T-helper 9 cell (primary cell): ENCODE measurements around the gene OPTN.
"Not testable (repeated sequence)": the region's sequence is repeated elsewhere in the genome, so short reads cannot be mapped to it uniquely, and the experiment has no call there.

Source experiments
- DNase-seq: peaks from one replicate; pipeline ENCODE4 v3.0.0-alpha.2; 2020
- total RNA-seq, 2 donors: gene quantifications; one replicate each; lab custom pipeline; 2026; lab: John Stamatoyannopoulos, UW

The OPTN gene
- total RNA-seq = 169 to 210 reads per million in 2 donors

- DNase-seq = peak; percentile 76
Observed at GRCh38 chr10:13099666-13100348, at the start of gene OPTN. Gene OPTN (plus strand): TSS chr10:13100163. CDS start chr10:13109123, 8,960 bp downstream.

- no peak for DNase-seq
Observed at GRCh38 chr10:13051126-13051694, 48.8 kb upstream of the OPTN start.

- not testable (repeated sequence) for DNase-seq
Observed at GRCh38 chr10:13053208-13053607, 46.8 kb upstream of the OPTN start.

- DNase-seq = no peak
Observed at GRCh38 chr10:13053794-13054462, 46.0 kb upstream of the OPTN start.

- no peak for DNase-seq
Observed at GRCh38 chr10:13054844-13055243, 45.1 kb upstream of the OPTN start.

GRCh38 chr10:13056456-13057077, 43.4 kb upstream of the OPTN start:
- DNase-seq = no peak

GRCh38 chr10:13062803-13063202, 37.2 kb upstream of the OPTN start:
- DNase-seq = no peak

- DNase-seq = no peak
Observed at GRCh38 chr10:13066527-13066926, 33.4 kb upstream of the OPTN start.

GRCh38 chr10:13067431-13067830, 32.5 kb upstream of the OPTN start:
- DNase-seq = no peak

- DNase-seq = no peak
Observed at GRCh38 chr10:13068071-13068470, 31.9 kb upstream of the OPTN start.

- DNase-seq = no peak
Observed at GRCh38 chr10:13068484-13068883, 31.5 kb upstream of the OPTN start.

GRCh38 chr10:13072339-13072738, 27.6 kb upstream of the OPTN start:
- DNase-seq = no peak

- DNase-seq = peak; percentile 29
Observed at GRCh38 chr10:13074563-13075451, 25.2 kb upstream of the OPTN start.

GRCh38 chr10:13078912-13079775, 20.8 kb upstream of the OPTN start:
- DNase-seq = no peak

- no peak for DNase-seq
Observed at GRCh38 chr10:13079776-13080050, 20.2 kb upstream of the OPTN start.

GRCh38 chr10:13080643-13081042, 19.3 kb upstream of the OPTN start:
- DNase-seq = no peak

GRCh38 chr10:13083700-13084099, 16.3 kb upstream of the OPTN start:
- DNase-seq = not testable (repeated sequence)

GRCh38 chr10:13086056-13086455, 13.9 kb upstream of the OPTN start:
- no peak for DNase-seq

- no peak for DNase-seq
Observed at GRCh38 chr10:13087601-13087985, 12.4 kb upstream of the OPTN start.

GRCh38 chr10:13087986-13088618, 11.9 kb upstream of the OPTN start:
- no peak for DNase-seq

- no peak for DNase-seq
Observed at GRCh38 chr10:13089345-13089744, 10.6 kb upstream of the OPTN start.
